ENCODE measurements around the gene SH3TC1. TPM values are rescaled to one million over a fixed set of nuclear protein-coding genes. Genes with fewer than 3 reads are reported as not detected.

SH3TC1 gene
- total and polyA plus RNA-seq, 2 of the 13 experiments (the other 11 are each of a cell fraction or from before 2014, with no cell fraction given), result 14.9 to 21.8 TPM

GRCh38 chr4:8176547-8177399, 22.3 kb upstream of the SH3TC1 start (continued):
- TF ChIP-seq ZNF446 (CRISPR knock-in tag; IDR thresholded peaks at IDR 0.05), result no peak
- TF ChIP-seq ZFP37 (CRISPR knock-in tag; IDR thresholded peaks at IDR 0.05; ENCODE audit: borderline replicate concordance), result no peak
- no peak for TF ChIP-seq ZFP90 (CRISPR knock-in tag; IDR thresholded peaks at IDR 0.05; ENCODE audit: borderline replicate concordance)
- 0 out of 2 replicates have a peak, but pooled peaks have one; percentile 8 for TF ChIP-seq PITX1 (CRISPR knock-in tag; IDR thresholded peaks at IDR 0.05)
- peak in 1 of 2 experiments; percentile 45; a peak in 1 of 4 replicates for TF ChIP-seq HMGXB4 (CRISPR knock-in tag; IDR thresholded peaks at IDR 0.05; ENCODE audit: borderline replicate concordance in 1 of 2, low read depth in 1 of 2)
- TF ChIP-seq MXD4 (CRISPR knock-in tag; IDR thresholded peaks at IDR 0.05), result no peak
- TF ChIP-seq SIX1 (CRISPR knock-in tag; IDR thresholded peaks at IDR 0.05; ENCODE audit: borderline replicate concordance), result no peak
- peak; percentile 65; the same call in 1 of the 2 replicates for TF ChIP-seq ZNF605 (CRISPR knock-in tag; IDR thresholded peaks at IDR 0.05)
- 0 out of 2 replicates have a peak, but pooled peaks have one; percentile 15 for TF ChIP-seq MAFF (IDR thresholded peaks at IDR 0.05; ENCODE audit: low read depth, low read length)
- no peak for TF ChIP-seq FOXA1 (IDR thresholded peaks at IDR 0.05)
- TF ChIP-seq FOXA1 (CRISPR knock-in tag; IDR thresholded peaks at IDR 0.05), result 0 out of 2 replicates have a peak, but pooled peaks have one; percentile 4
- no peak for TF ChIP-seq CBFB (CRISPR knock-in tag; IDR thresholded peaks at IDR 0.05)
- 0 out of 2 replicates have a peak, but pooled peaks have one; percentile 31 for TF ChIP-seq TSC22D2 (CRISPR knock-in tag; IDR thresholded peaks at IDR 0.05; ENCODE audit: borderline replicate concordance)
- no peak for TF ChIP-seq MED1 (CRISPR knock-in tag; IDR thresholded peaks at IDR 0.05)
- peak; percentile 57; the same call in 1 of the 2 replicates for TF ChIP-seq SPEN (CRISPR knock-in tag; IDR thresholded peaks at IDR 0.05; ENCODE audit: low read depth)
- TF ChIP-seq SMYD3 (CRISPR knock-in tag; IDR thresholded peaks at IDR 0.05), result no peak
- TF ChIP-seq ARHGAP35 (CRISPR knock-in tag; IDR thresholded peaks at IDR 0.05; ENCODE audit: borderline replicate concordance), result 0 out of 2 replicates have a peak, but pooled peaks have one; percentile 62
- TF ChIP-seq RXRB (CRISPR knock-in tag; IDR thresholded peaks at IDR 0.05; ENCODE audit: borderline replicate concordance), result 0 out of 2 replicates have a peak, but pooled peaks have one; percentile 35
- TF ChIP-seq ZSCAN25 (CRISPR knock-in tag; IDR thresholded peaks at IDR 0.05), result 0 out of 2 replicates have a peak, but pooled peaks have one; percentile 37
- TF ChIP-seq TRIM22 (IDR thresholded peaks at IDR 0.05), result no peak
- peak; percentile 67; the same call in 1 of the 2 replicates for TF ChIP-seq ZBTB26 (CRISPR knock-in tag; IDR thresholded peaks at IDR 0.05; ENCODE audit: borderline replicate concordance)
- 0 out of 2 replicates have a peak, but pooled peaks have one; percentile 25 for TF ChIP-seq ERF (CRISPR knock-in tag; IDR thresholded peaks at IDR 0.05)
- no peak for TF ChIP-seq RFX1 (IDR thresholded peaks at IDR 0.05)
- TF ChIP-seq THAP7 (CRISPR knock-in tag; IDR thresholded peaks at IDR 0.05), result no peak
- TF ChIP-seq ZNF792 (CRISPR knock-in tag; IDR thresholded peaks at IDR 0.05), result 0 out of 2 replicates have a peak, but pooled peaks have one; percentile 41

All from HepG2 (cell line).